GM19463 (cell line): Measurements from ENCODE around the gene RAC2.

Experiments used
- ATAC-seq: cut with Tn5 transposase; IDR thresholded peaks from one replicate; pipeline ENCODE4 v1.9.1; 2021; ENCODE audit warnings: mild to moderate bottlenecking, moderate library complexity; ENCODE audit not compliant: unreplicated experiment

RAC2 gene

GRCh38 chr22:37276776-37277175, 32.7 kb upstream of the RAC2 start:
- no peak for ATAC-seq

GRCh38 chr22:37275622-37276021, 31.6 kb upstream of the RAC2 start:
- ATAC-seq, result no peak

GRCh38 chr22:37275134-37275533, 31.1 kb upstream of the RAC2 start:
- no peak for ATAC-seq

- peak; percentile 50 for ATAC-seq
Measured at GRCh38 chr22:37274380-37274862, 30.4 kb upstream of the RAC2 start.

- no peak for ATAC-seq
Measured at GRCh38 chr22:37273846-37274225, 29.8 kb upstream of the RAC2 start.

GRCh38 chr22:37273126-37273845, 29.2 kb upstream of the RAC2 start:
- ATAC-seq, result no peak

- no peak for ATAC-seq
Measured at GRCh38 chr22:37270928-37271650, 27.0 kb upstream of the RAC2 start.

- ATAC-seq, result no peak
Measured at GRCh38 chr22:37269936-37270678, 26.0 kb upstream of the RAC2 start.

GRCh38 chr22:37267661-37268413, 23.8 kb upstream of the RAC2 start:
- ATAC-seq, result no peak

- ATAC-seq, result peak; percentile 73
Measured at GRCh38 chr22:37267135-37267587, 23.1 kb upstream of the RAC2 start.

- no peak for ATAC-seq
Measured at GRCh38 chr22:37266581-37267134, 22.6 kb upstream of the RAC2 start.

- no peak for ATAC-seq
Measured at GRCh38 chr22:37263966-37264887, 20.2 kb upstream of the RAC2 start.

GRCh38 chr22:37262346-37262745, 18.3 kb upstream of the RAC2 start:
- ATAC-seq, result no peak

GRCh38 chr22:37260901-37261336, 16.9 kb upstream of the RAC2 start:
- no peak for ATAC-seq

- ATAC-seq, result no peak
Measured at GRCh38 chr22:37260155-37260795, 16.2 kb upstream of the RAC2 start.

GRCh38 chr22:37259540-37260029, 15.5 kb upstream of the RAC2 start:
- ATAC-seq, result no peak

- ATAC-seq, result no peak
Measured at GRCh38 chr22:37258753-37259401, 14.8 kb upstream of the RAC2 start.
